Measurements from ENCODE around the gene MCCC1. TPM values are rescaled to one million over a fixed set of nuclear protein-coding genes. Genes with fewer than 3 reads are reported as not detected.

MCCC1 gene
- total RNA-seq, 1 experiment from 2014 or later: 19.2 TPM

GRCh38 chr3:183142199-183142598 lies 42.9 kb upstream of the MCCC1 start:
- Histone ChIP-seq H3K36me3 (ENCODE audit: insufficient read depth, low read length, poor library complexity, severe bottlenecking) (no peaks in the 10 kb centered on the region), H3K27ac (ENCODE audit: low read depth, low read length, poor library complexity, severe bottlenecking) (no peak overlapping the region), H3K4me1 (ENCODE audit: insufficient read depth, low read length, poor library complexity, severe bottlenecking) (no peaks in the 10 kb centered on the region), H3K9me3 (ENCODE audit: low read depth, low read length, poor library complexity, severe bottlenecking) (no peaks in the 10 kb centered on the region), H3K4me3 (ENCODE audit: low read depth, low read length, poor library complexity, severe bottlenecking) (no peak overlapping the region), H3K27me3 (replicated peaks; ENCODE audit: insufficient read depth, low read depth, low read length, poor library complexity) (no peaks in the 10 kb centered on the region)
- TF ChIP-seq, protein P1, sequence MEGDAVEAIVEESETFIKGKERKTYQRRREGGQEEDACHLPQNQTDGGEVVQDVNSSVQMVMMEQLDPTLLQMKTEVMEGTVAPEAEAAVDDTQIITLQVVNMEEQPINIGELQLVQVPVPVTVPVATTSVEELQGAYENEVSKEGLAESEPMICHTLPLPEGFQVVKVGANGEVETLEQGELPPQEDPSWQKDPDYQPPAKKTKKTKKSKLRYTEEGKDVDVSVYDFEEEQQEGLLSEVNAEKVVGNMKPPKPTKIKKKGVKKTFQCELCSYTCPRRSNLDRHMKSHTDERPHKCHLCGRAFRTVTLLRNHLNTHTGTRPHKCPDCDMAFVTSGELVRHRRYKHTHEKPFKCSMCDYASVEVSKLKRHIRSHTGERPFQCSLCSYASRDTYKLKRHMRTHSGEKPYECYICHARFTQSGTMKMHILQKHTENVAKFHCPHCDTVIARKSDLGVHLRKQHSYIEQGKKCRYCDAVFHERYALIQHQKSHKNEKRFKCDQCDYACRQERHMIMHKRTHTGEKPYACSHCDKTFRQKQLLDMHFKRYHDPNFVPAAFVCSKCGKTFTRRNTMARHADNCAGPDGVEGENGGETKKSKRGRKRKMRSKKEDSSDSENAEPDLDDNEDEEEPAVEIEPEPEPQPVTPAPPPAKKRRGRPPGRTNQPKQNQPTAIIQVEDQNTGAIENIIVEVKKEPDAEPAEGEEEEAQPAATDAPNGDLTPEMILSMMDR (conservative IDR thresholded peaks at IDR 0.05; ENCODE audit: low read depth, low read length): no peak
- TF ChIP-seq EZH2 (IDR thresholded peaks at IDR 0.05; ENCODE audit: borderline replicate concordance, low read depth, low read length, poor library complexity, severe bottlenecking): no peak
- BruUV-seq (replicated peaks): no TSS peak
- intact Hi-C loops (cut with micrococcal nuclease; ENCODE audit: unreplicated experiment): no loop called here
- ChIA-PET POLR2A (ENCODE audit: low non-redundant PET) (no interaction called here), CTCF (no interaction called here)
- no peak for DNase-seq (ENCODE audit: low spot score)

DNA sequence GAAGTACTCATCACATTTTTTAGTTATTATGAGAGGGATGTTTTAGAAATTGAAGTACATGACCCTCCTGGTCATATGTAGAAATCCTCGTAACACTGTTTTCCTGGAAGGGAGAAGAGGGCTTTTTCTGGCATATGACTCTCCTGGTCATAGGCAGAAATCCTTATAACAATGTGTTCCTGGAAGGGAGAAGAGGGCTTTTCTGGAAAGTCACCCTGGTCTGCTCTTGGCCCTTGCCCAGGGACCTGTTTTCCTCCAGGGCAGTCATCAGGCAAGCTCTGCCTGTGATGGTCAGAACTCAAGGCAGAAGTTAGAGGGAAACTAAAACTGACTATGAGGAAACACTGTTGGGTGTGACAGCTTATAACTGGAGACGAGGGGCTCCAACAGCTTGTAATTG lies 35.5 kb upstream of the MCCC1 start:
- H3K27ac ChIP-seq (ENCODE audit: low read depth, low read length, poor library complexity, severe bottlenecking): no peak overlapping the region
- ChIA-PET CTCF (interaction anchor here (0.7 kb wide), 1 partner anchor 44 kb away, joined by 3 read pairs; no protein-coding TSS in a partner anchor), POLR2A (ENCODE audit: low non-redundant PET) (no interaction called here)
- H3K9me3 ChIP-seq (ENCODE audit: low read depth, low read length, poor library complexity, severe bottlenecking): no peaks in the 10 kb centered on the region
- intact Hi-C loops (cut with micrococcal nuclease; ENCODE audit: unreplicated experiment): no loop called here
- no peak for DNase-seq (ENCODE audit: low spot score)
- no peaks in the 10 kb centered on the region for H3K4me1 ChIP-seq (ENCODE audit: insufficient read depth, low read length, poor library complexity, severe bottlenecking)
- no peaks in the 10 kb centered on the region for H3K36me3 ChIP-seq (ENCODE audit: insufficient read depth, low read length, poor library complexity, severe bottlenecking)
- no peaks in the 10 kb centered on the region for H3K27me3 ChIP-seq (replicated peaks; ENCODE audit: insufficient read depth, low read depth, low read length, poor library complexity)
- TF ChIP-seq EZH2 (IDR thresholded peaks at IDR 0.05; ENCODE audit: borderline replicate concordance, low read depth, low read length, poor library complexity, severe bottlenecking): no peak
- TF ChIP-seq, protein P1 (conservative IDR thresholded peaks at IDR 0.05; ENCODE audit: low read depth, low read length): no peak
- no TSS peak for BruUV-seq (replicated peaks)
- H3K4me3 ChIP-seq (ENCODE audit: low read depth, low read length, poor library complexity, severe bottlenecking): no peak overlapping the region

GRCh38 chr3:183132409-183132808 lies 33.1 kb upstream of the MCCC1 start:
- CTCF ChIA-PET: no interaction called here
- no peak for DNase-seq (ENCODE audit: low spot score)
- Histone ChIP-seq H3K36me3 (ENCODE audit: insufficient read depth, low read length, poor library complexity, severe bottlenecking) (no peaks in the 10 kb centered on the region), H3K9me3 (ENCODE audit: low read depth, low read length, poor library complexity, severe bottlenecking) (no peaks in the 10 kb centered on the region), H3K4me1 (ENCODE audit: insufficient read depth, low read length, poor library complexity, severe bottlenecking) (no peaks in the 10 kb centered on the region), H3K27me3 (replicated peaks; ENCODE audit: insufficient read depth, low read depth, low read length, poor library complexity) (no peaks in the 10 kb centered on the region), H3K27ac (ENCODE audit: low read depth, low read length, poor library complexity, severe bottlenecking) (no peak overlapping the region), H3K4me3 (ENCODE audit: low read depth, low read length, poor library complexity, severe bottlenecking) (no peak overlapping the region)
- no TSS peak for BruUV-seq (replicated peaks)
- POLR2A ChIA-PET (ENCODE audit: low non-redundant PET): no interaction called here
- no peak for TF ChIP-seq EZH2 (IDR thresholded peaks at IDR 0.05; ENCODE audit: borderline replicate concordance, low read depth, low read length, poor library complexity, severe bottlenecking)
- TF ChIP-seq, protein P1 (conservative IDR thresholded peaks at IDR 0.05; ENCODE audit: low read depth, low read length): no peak
- intact Hi-C loops (cut with micrococcal nuclease; ENCODE audit: unreplicated experiment): no loop called here

All from A673 (cell line).